Measurements from ENCODE around the gene NTHL1. TPM values are rescaled to one million over a fixed set of nuclear protein-coding genes. Genes with fewer than 3 reads are reported as not detected.

Gene NTHL1
- total RNA-seq, 2 donors from 2014 or later, result 43.2 to 46.1 TPM

- Histone ChIP-seq H3K9me3 (ENCODE audit: control insufficient read depth, low read length) (no peaks in the 10 kb centered on the region), H3K4me3 (ENCODE audit: low read length) (no peak overlapping the region), H3K9ac (ENCODE audit: extremely low read depth, low read length, poor library complexity, severe bottlenecking) (no peak overlapping the region), H3K36me3 (ENCODE audit: control insufficient read depth, insufficient read depth, low read length) (peaks cover 3% of the 10 kb centered on the region), H3K27me3 (ENCODE audit: control insufficient read depth, insufficient read depth, low read length, poor library complexity, severe bottlenecking) (no peaks in the 10 kb centered on the region), H3K27ac (ENCODE audit: low read depth, low read length) (no peak overlapping the region), H3K4me1 (ENCODE audit: control insufficient read depth, insufficient read depth, low read length) (no peaks in the 10 kb centered on the region)
- no peaks in the 10 kb centered on the region for H3K4me1 Mint-ChIP-seq
- peaks cover 27% of the 10 kb centered on the region for H3K36me3 Mint-ChIP-seq (ENCODE audit: low read depth)
- 94 to 97% methylated on average over 14 to 21 of the region's 21 CpGs for WGBS, 2 experiments (ENCODE audit: insufficient coverage in 1 of 2, insufficient read length in 1 of 2)
- no peaks in the 10 kb centered on the region for H3K9me3 Mint-ChIP-seq
- H3K27me3 Mint-ChIP-seq (ENCODE audit: insufficient read depth), result no peaks in the 10 kb centered on the region
- no peak for DNase-seq
- no peak overlapping the region for H3K27ac Mint-ChIP-seq
- no peak overlapping the region for H3K4me3 Mint-ChIP-seq
- TF ChIP-seq, protein P1, sequence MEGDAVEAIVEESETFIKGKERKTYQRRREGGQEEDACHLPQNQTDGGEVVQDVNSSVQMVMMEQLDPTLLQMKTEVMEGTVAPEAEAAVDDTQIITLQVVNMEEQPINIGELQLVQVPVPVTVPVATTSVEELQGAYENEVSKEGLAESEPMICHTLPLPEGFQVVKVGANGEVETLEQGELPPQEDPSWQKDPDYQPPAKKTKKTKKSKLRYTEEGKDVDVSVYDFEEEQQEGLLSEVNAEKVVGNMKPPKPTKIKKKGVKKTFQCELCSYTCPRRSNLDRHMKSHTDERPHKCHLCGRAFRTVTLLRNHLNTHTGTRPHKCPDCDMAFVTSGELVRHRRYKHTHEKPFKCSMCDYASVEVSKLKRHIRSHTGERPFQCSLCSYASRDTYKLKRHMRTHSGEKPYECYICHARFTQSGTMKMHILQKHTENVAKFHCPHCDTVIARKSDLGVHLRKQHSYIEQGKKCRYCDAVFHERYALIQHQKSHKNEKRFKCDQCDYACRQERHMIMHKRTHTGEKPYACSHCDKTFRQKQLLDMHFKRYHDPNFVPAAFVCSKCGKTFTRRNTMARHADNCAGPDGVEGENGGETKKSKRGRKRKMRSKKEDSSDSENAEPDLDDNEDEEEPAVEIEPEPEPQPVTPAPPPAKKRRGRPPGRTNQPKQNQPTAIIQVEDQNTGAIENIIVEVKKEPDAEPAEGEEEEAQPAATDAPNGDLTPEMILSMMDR (conservative IDR thresholded peaks at IDR 0.05), result no peak
Observed at GRCh38 chr16:2077696-2078095, 30.1 kb upstream of the NTHL1 start.

DNA sequence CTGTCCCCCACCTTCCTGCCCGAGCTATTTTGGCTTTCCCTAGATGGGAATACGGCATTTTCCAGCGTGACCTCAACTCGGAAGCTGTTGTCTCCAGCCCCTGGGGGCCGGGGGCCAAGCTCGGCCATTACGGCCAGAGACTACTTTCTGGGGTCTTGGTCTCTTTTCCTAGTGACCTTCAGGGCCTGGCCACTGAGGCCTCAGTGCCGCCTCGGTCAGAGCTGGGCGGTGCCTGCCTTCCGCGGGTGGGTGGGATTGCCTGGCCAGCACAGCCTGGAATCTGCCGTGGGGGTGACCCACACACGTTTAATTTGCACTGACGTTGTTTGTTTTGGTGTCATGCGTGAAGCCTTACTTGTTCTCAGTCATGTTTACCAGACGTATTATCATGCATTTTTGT lies 29.4 kb upstream of the NTHL1 start:
- H3K4me3 ChIP-seq (ENCODE audit: low read length), result no peak overlapping the region
- H3K9ac ChIP-seq (ENCODE audit: extremely low read depth, low read length, poor library complexity, severe bottlenecking), result no peak overlapping the region
- TF ChIP-seq, protein P1 (conservative IDR thresholded peaks at IDR 0.05), result no peak
- DNase-seq, result no peak
- H3K27ac ChIP-seq (ENCODE audit: low read depth, low read length), result no peak overlapping the region
- no peaks in the 10 kb centered on the region for H3K27me3 Mint-ChIP-seq (ENCODE audit: insufficient read depth)
- H3K4me1 ChIP-seq (ENCODE audit: control insufficient read depth, insufficient read depth, low read length), result no peaks in the 10 kb centered on the region
- no peaks in the 10 kb centered on the region for H3K9me3 ChIP-seq (ENCODE audit: control insufficient read depth, low read length)
- peak overlapping the region; percentile 61 for H3K27ac Mint-ChIP-seq
- H3K9me3 Mint-ChIP-seq, result no peaks in the 10 kb centered on the region
- H3K4me3 Mint-ChIP-seq, result no peak overlapping the region
- no peaks in the 10 kb centered on the region for H3K4me1 Mint-ChIP-seq
- H3K36me3 ChIP-seq (ENCODE audit: control insufficient read depth, insufficient read depth, low read length), result peaks cover 4% of the 10 kb centered on the region
- WGBS, 2 experiments (ENCODE audit: insufficient coverage in 1 of 2, insufficient read length in 1 of 2), result 93% methylated on average over 12 to 17 of the region's 17 CpGs
- H3K27me3 ChIP-seq (ENCODE audit: control insufficient read depth, insufficient read depth, low read length, poor library complexity, severe bottlenecking), result no peaks in the 10 kb centered on the region
- peaks cover 25% of the 10 kb centered on the region for H3K36me3 Mint-ChIP-seq (ENCODE audit: low read depth)

GRCh38 chr16:2076072-2076865 lies 28.6 kb upstream of the NTHL1 start:
- no peak for DNase-seq
- TF ChIP-seq, protein P1 (conservative IDR thresholded peaks at IDR 0.05), result no peak
- WGBS, 2 experiments (ENCODE audit: insufficient coverage in 1 of 2, insufficient read length in 1 of 2), result 95 to 99% methylated on average over 12 to 28 of the region's 28 CpGs
- no peak overlapping the region for H3K4me3 ChIP-seq (ENCODE audit: low read length)
- H3K9me3 Mint-ChIP-seq, result no peaks in the 10 kb centered on the region
- peaks cover 4% of the 10 kb centered on the region for H3K36me3 ChIP-seq (ENCODE audit: control insufficient read depth, insufficient read depth, low read length)
- H3K4me1 Mint-ChIP-seq, result no peaks in the 10 kb centered on the region
- H3K4me3 Mint-ChIP-seq, result no peak overlapping the region
- no peak overlapping the region for H3K27ac Mint-ChIP-seq
- H3K27me3 Mint-ChIP-seq (ENCODE audit: insufficient read depth), result no peaks in the 10 kb centered on the region
- no peak overlapping the region for H3K27ac ChIP-seq (ENCODE audit: low read depth, low read length)
- no peaks in the 10 kb centered on the region for H3K9me3 ChIP-seq (ENCODE audit: control insufficient read depth, low read length)
- H3K9ac ChIP-seq (ENCODE audit: extremely low read depth, low read length, poor library complexity, severe bottlenecking), result no peak overlapping the region
- no peaks in the 10 kb centered on the region for H3K27me3 ChIP-seq (ENCODE audit: control insufficient read depth, insufficient read depth, low read length, poor library complexity, severe bottlenecking)
- peaks cover 28% of the 10 kb centered on the region for H3K36me3 Mint-ChIP-seq (ENCODE audit: low read depth)
- no peaks in the 10 kb centered on the region for H3K4me1 ChIP-seq (ENCODE audit: control insufficient read depth, insufficient read depth, low read length)

All from endodermal cell (in vitro differentiated cells).